Peyer's patch (tissue), 4 donors: Measurements from ENCODE around the gene PODXL2.

ENCODE experiments used
- CTCF ChIP-seq, 6 experiments: fragments of 450-650 bp in 4 of 6; fragments of 200-600 bp in 2 of 6; sonication (generic) in 1 of 6; IDR thresholded peaks; one replicate each; pipeline ENCODE4 v1.5.1; 2017 to 2019; ENCODE audit warnings: antibody characterized with exemption in 6 of 6, mild to moderate bottlenecking in 3 of 6, moderate library complexity in 1 of 6
- POLR2A ChIP-seq, 2 donors: fragments of 450-650 bp; IDR thresholded peaks; one replicate each; pipeline ENCODE4 v1.5.1; 2017; ENCODE audit warnings: antibody characterized with exemption in 2 of 2, mild to moderate bottlenecking in 2 of 2, moderate library complexity in 2 of 2

GRCh38 chr3:127600749-127601456, 28.1 kb upstream of the PODXL2 start:
- TF ChIP-seq CTCF (IDR thresholded peaks at IDR 0.05), result no peak
- no peak for TF ChIP-seq POLR2A (IDR thresholded peaks at IDR 0.05)
